OCI-LY1 (cell line): ENCODE measurements around the gene CDC42BPA.

Source experiments
- H2AFZ ChIP-seq: fragments of 200-600 bp; sonication (generic), shearing (Covaris generic); 2 replicates; pipeline ENCODE4 v1.6.0; 2014; ENCODE audit warnings: antibody characterized with exemption, mild to moderate bottlenecking, low read length
- H3F3A ChIP-seq: fragments of 200-600 bp; sonication (generic), shearing (Covaris generic); 2 replicates; pipeline ENCODE4 v1.6.0; 2014; ENCODE audit warnings: mild to moderate bottlenecking, antibody characterized with exemption, low read length, moderate library complexity; ENCODE audit not compliant: insufficient read depth
- H3K27ac ChIP-seq: fragments of 200-600 bp; sonication (generic); 2 replicates; pipeline ENCODE4 v1.5.1; 2014; ENCODE audit warnings: low read length, mixed run types, mild to moderate bottlenecking, low read depth; ENCODE audit not compliant: poor library complexity, severe bottlenecking
- H3K27me3 ChIP-seq: fragments of 200-600 bp; sonication (generic); 2 replicates; pipeline ENCODE4 v1.6.0; 2014; ENCODE audit warnings: antibody characterized with exemption, mild to moderate bottlenecking, low read length, moderate library complexity; ENCODE audit not compliant: insufficient read depth
- H3K36me3 ChIP-seq: fragments of 200-600 bp; sonication (generic); 2 replicates; pipeline ENCODE4 v1.6.1; 2014; ENCODE audit warnings: mild to moderate bottlenecking, antibody characterized with exemption, low read length, moderate library complexity, mixed read lengths; ENCODE audit not compliant: insufficient read depth
- H3K4me1 ChIP-seq: fragments of 200-600 bp; sonication (generic); 2 replicates; pipeline ENCODE4 v1.5.1; 2014; ENCODE audit warnings: mild to moderate bottlenecking, low read length, moderate library complexity; ENCODE audit not compliant: insufficient read depth, severe bottlenecking
- H3K4me2 ChIP-seq: fragments of 200-600 bp; sonication (generic), shearing (Covaris generic); 2 replicates; pipeline ENCODE4 v1.6.1; 2014; ENCODE audit warnings: low read length
- H3K4me3 ChIP-seq: fragments of 200-600 bp; sonication (generic); 2 replicates; pipeline ENCODE4 v1.5.1; 2014; ENCODE audit warnings: low read length, low read depth, mild to moderate bottlenecking, mixed read lengths; ENCODE audit not compliant: poor library complexity, severe bottlenecking
- H3K79me2 ChIP-seq: fragments of 200-600 bp; shearing (Covaris generic); 2 replicates; pipeline ENCODE4 v1.6.1; 2016; ENCODE audit warnings: mixed run types, low read length, mixed read lengths; ENCODE audit not compliant: insufficient read depth
- H3K9ac ChIP-seq: fragments of 200-600 bp; sonication (generic), shearing (Covaris generic); 2 replicates; pipeline ENCODE4 v1.6.1; 2014; ENCODE audit warnings: mild to moderate bottlenecking, low read length, mixed read lengths
- H3K9me2 ChIP-seq: fragments of 200-600 bp; sonication (generic), shearing (Covaris generic); 2 replicates; pipeline ENCODE4 v1.6.1; 2014; ENCODE audit warnings: low read depth, mild to moderate bottlenecking, low read length, mixed read lengths
- H3K9me3 ChIP-seq: fragments of 200-600 bp; shearing (Covaris generic); 2 replicates; pipeline ENCODE4 v1.6.1; 2014; ENCODE audit warnings: low read length, mixed read lengths
- H4K20me1 ChIP-seq: fragments of 200-600 bp; sonication (generic), shearing (Covaris generic); 2 replicates; pipeline ENCODE4 v1.6.0; 2016; ENCODE audit warnings: mild to moderate bottlenecking, low read length; ENCODE audit not compliant: insufficient read depth
- CTCF ChIP-seq: fragments of 200-600 bp; sonication (generic), shearing (Covaris generic); IDR thresholded peaks from 2 replicates; pipeline ENCODE4 v1.5.1; 2017; ENCODE audit warnings: mild to moderate bottlenecking, antibody characterized with exemption, low read length, moderate library complexity, mixed read lengths
- EZH2 ChIP-seq: fragments of 200-600 bp; sonication (generic), shearing (Covaris generic); IDR thresholded peaks from 2 replicates; pipeline ENCODE4 v1.8.0; 2017; ENCODE audit warnings: borderline replicate concordance, mixed run types, mild to moderate bottlenecking, antibody characterized with exemption, low read length, moderate library complexity, mixed read lengths

Gene CDC42BPA

DNA sequence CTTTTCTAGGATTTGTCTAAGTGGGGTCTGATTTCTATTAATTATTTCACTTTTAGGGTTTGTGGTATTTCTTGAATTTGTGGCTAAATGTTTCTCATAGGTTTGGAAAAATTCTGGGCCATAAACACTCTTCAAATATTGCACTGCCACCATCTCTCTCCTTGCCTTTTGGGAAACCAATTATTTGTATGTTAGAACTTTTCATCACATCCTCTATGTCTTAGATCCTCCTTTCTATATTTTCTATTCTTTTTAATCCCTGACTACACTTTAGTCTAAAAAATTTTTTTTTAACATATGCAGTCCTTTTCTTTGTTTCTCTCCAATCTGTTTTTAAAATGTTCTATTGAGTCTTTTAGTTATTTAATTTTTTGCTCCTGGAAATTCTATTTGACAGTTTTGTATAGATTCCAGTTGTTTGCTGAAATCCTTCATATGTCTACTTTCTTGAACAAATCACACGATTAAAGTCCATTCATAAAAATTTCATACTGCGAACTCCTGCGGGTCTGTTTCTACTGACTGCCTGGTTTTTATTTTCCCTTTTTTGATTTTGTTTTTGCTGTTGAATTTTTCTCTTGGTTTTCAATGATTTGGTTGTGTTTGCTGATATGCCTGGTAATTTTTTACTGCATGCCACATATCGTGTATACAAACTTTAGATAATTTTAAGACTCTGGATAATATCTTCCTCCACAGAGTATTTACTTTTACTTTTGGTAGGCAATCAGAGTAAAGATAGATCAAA lies 235.1 kb downstream of the CDC42BPA start:
- Histone ChIP-seq H3K4me2 (no peak overlapping the region), H3K9me3 (no peaks in the 10 kb centered on the region), H2AFZ (no peak overlapping the region), H3K27ac (no peak overlapping the region), H3K9me2 (no peaks in the 10 kb centered on the region), H3K4me1 (no peaks in the 10 kb centered on the region), H3K27me3 (no peaks in the 10 kb centered on the region), H3K9ac (no peak overlapping the region), H3K4me3 (no peak overlapping the region), H3F3A (no peaks in the 10 kb centered on the region), H4K20me1 (no peaks in the 10 kb centered on the region), H3K79me2 (no peaks in the 10 kb centered on the region), H3K36me3 (no peaks in the 10 kb centered on the region)
- TF ChIP-seq CTCF (no peak), EZH2 (no peak)

GRCh38 chr1:227077783-227078182 lies 240.5 kb downstream of the CDC42BPA start:
- Histone ChIP-seq H3K36me3 (no peaks in the 10 kb centered on the region), H3K9me2 (no peaks in the 10 kb centered on the region), H3K79me2 (no peaks in the 10 kb centered on the region), H3K9ac (no peak overlapping the region), H3K9me3 (no peaks in the 10 kb centered on the region), H3K4me1 (no peaks in the 10 kb centered on the region), H2AFZ (no peak overlapping the region), H3K4me2 (no peak overlapping the region), H3K27ac (no peak overlapping the region), H3K4me3 (no peak overlapping the region), H4K20me1 (no peaks in the 10 kb centered on the region), H3K27me3 (no peaks in the 10 kb centered on the region), H3F3A (no peaks in the 10 kb centered on the region)
- no peak for TF ChIP-seq EZH2
- no peak for TF ChIP-seq CTCF

DNA sequence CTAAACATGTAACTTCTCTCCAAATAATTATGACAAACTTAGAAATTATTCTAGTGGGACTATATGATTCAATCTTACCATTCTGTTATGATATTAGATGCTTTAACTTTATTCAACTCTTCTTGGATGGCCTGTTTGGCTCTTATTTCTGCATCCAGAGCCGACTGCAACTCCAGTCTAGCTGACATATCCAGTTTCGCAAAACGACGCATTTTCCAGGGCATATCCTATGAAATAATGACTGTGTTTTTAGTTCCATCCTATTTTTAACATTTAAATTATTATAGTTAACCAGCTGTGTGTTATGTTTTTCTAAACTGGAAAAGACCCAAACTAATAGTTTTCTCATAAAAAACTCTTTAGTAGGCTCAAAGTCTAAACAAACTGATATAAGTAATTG lies 244.5 kb downstream of the CDC42BPA start:
- no peaks in the 10 kb centered on the region for H3K27me3 ChIP-seq
- H3K79me2 ChIP-seq = no peaks in the 10 kb centered on the region
- H3K27ac ChIP-seq = no peak overlapping the region
- no peaks in the 10 kb centered on the region for H3F3A ChIP-seq
- no peak overlapping the region for H3K4me2 ChIP-seq
- H3K9me3 ChIP-seq = no peaks in the 10 kb centered on the region
- no peak overlapping the region for H2AFZ ChIP-seq
- TF ChIP-seq CTCF = no peak
- no peak for TF ChIP-seq EZH2
- no peaks in the 10 kb centered on the region for H3K4me1 ChIP-seq
- H4K20me1 ChIP-seq = no peaks in the 10 kb centered on the region
- H3K36me3 ChIP-seq = no peaks in the 10 kb centered on the region
- no peak overlapping the region for H3K9ac ChIP-seq
- H3K4me3 ChIP-seq = no peak overlapping the region
- no peaks in the 10 kb centered on the region for H3K9me2 ChIP-seq
